ENCODE measurements around the gene DIRAS3. TPM values are rescaled to one million over a fixed set of nuclear protein-coding genes. Genes with fewer than 3 reads are reported as not detected.

Gene DIRAS3
- total RNA-seq, 1 experiment from 2014 or later, result not detected

- ChIA-PET CTCF (no interaction called here), POLR2A (no interaction called here)
- Histone ChIP-seq H3K4me3 (ENCODE audit: low read depth, low read length) (no peak overlapping the region), H3K36me3 (ENCODE audit: control insufficient read depth, insufficient read depth, low read length) (no peaks in the 10 kb centered on the region), H3K4me1 (no peaks in the 10 kb centered on the region), H3K27me3 (replicated peaks; ENCODE audit: control insufficient read depth, insufficient read depth, low read length) (no peaks in the 10 kb centered on the region), H3K9me3 (no peaks in the 10 kb centered on the region)
- Mint-ChIP-seq H3K27ac (ENCODE audit: unreplicated experiment) (no peak overlapping the region), H3K36me3 (ENCODE audit: insufficient read depth, unreplicated experiment) (no peaks in the 10 kb centered on the region), H3K27me3 (ENCODE audit: insufficient read depth, unreplicated experiment) (no peaks in the 10 kb centered on the region), H3K4me3 (ENCODE audit: unreplicated experiment) (no peak overlapping the region), H3K9me3 (ENCODE audit: unreplicated experiment) (peaks cover 9% of the 10 kb centered on the region), H3K4me1 (ENCODE audit: low read depth, unreplicated experiment) (no peaks in the 10 kb centered on the region)
- BruUV-seq (replicated peaks), result no TSS peak
- DNase-seq, result no peak
- no peak for TF ChIP-seq CTCF (IDR thresholded peaks at IDR 0.05; ENCODE audit: insufficient read depth in 1 of 2, low read depth in 1 of 2, low read length in 1 of 2, severe bottlenecking in 1 of 2, unreplicated experiment in 1 of 2)
- intact Hi-C loops (cut with micrococcal nuclease; ENCODE audit: unreplicated experiment), result no loop called here
These were observed 35.3 kb upstream of the DIRAS3 start for GRCh38 chr1:68085752-68086151.

GRCh38 chr1:68083686-68084085 is 33.3 kb upstream of the DIRAS3 start:
- TF ChIP-seq CTCF (IDR thresholded peaks at IDR 0.05; ENCODE audit: insufficient read depth in 1 of 2, low read depth in 1 of 2, low read length in 1 of 2, severe bottlenecking in 1 of 2, unreplicated experiment in 1 of 2), result no peak
- intact Hi-C loops (cut with micrococcal nuclease; ENCODE audit: unreplicated experiment), result no loop called here
- BruUV-seq (replicated peaks), result no TSS peak

GRCh38 chr1:68081775-68082283 is 31.4 kb upstream of the DIRAS3 start:
- H3K9me3 Mint-ChIP-seq (ENCODE audit: unreplicated experiment), result peaks cover 9% of the 10 kb centered on the region
- Histone ChIP-seq H3K9me3 (no peaks in the 10 kb centered on the region), H3K27me3 (replicated peaks; ENCODE audit: control insufficient read depth, insufficient read depth, low read length) (no peaks in the 10 kb centered on the region), H3K4me3 (ENCODE audit: low read depth, low read length) (no peak overlapping the region), H3K36me3 (ENCODE audit: control insufficient read depth, insufficient read depth, low read length) (no peaks in the 10 kb centered on the region), H3K4me1 (no peaks in the 10 kb centered on the region)
- no peak overlapping the region for H3K27ac Mint-ChIP-seq (ENCODE audit: unreplicated experiment)
- ChIA-PET POLR2A (no interaction called here), CTCF (no interaction called here)
- no peaks in the 10 kb centered on the region for H3K36me3 Mint-ChIP-seq (ENCODE audit: insufficient read depth, unreplicated experiment)
- H3K4me1 Mint-ChIP-seq (ENCODE audit: low read depth, unreplicated experiment), result no peaks in the 10 kb centered on the region
- peaks cover 2% of the 10 kb centered on the region for H3K27me3 Mint-ChIP-seq (ENCODE audit: insufficient read depth, unreplicated experiment)
- BruUV-seq (replicated peaks), result no TSS peak
- DNase-seq, result no peak
- no peak for TF ChIP-seq CTCF (IDR thresholded peaks at IDR 0.05; ENCODE audit: insufficient read depth in 1 of 2, low read depth in 1 of 2, low read length in 1 of 2, severe bottlenecking in 1 of 2, unreplicated experiment in 1 of 2)
- H3K4me3 Mint-ChIP-seq (ENCODE audit: unreplicated experiment), result no peak overlapping the region
- intact Hi-C loops (cut with micrococcal nuclease; ENCODE audit: unreplicated experiment), result no loop called here

More at GRCh38 chr1:68083686-68084085, 33.3 kb upstream of the DIRAS3 start:
- no peaks in the 10 kb centered on the region for H3K9me3 ChIP-seq
- no peaks in the 10 kb centered on the region for H3K27me3 Mint-ChIP-seq (ENCODE audit: insufficient read depth, unreplicated experiment)
- no peak overlapping the region for H3K4me3 Mint-ChIP-seq (ENCODE audit: unreplicated experiment)
- ChIA-PET CTCF (no interaction called here), POLR2A (no interaction called here)
- DNase-seq, result no peak
- H3K4me3 ChIP-seq (ENCODE audit: low read depth, low read length), result no peak overlapping the region
- H3K27ac Mint-ChIP-seq (ENCODE audit: unreplicated experiment), result no peak overlapping the region
- no peaks in the 10 kb centered on the region for H3K4me1 Mint-ChIP-seq (ENCODE audit: low read depth, unreplicated experiment)
- H3K36me3 ChIP-seq (ENCODE audit: control insufficient read depth, insufficient read depth, low read length), result no peaks in the 10 kb centered on the region
- no peaks in the 10 kb centered on the region for H3K27me3 ChIP-seq (replicated peaks; ENCODE audit: control insufficient read depth, insufficient read depth, low read length)
- H3K9me3 Mint-ChIP-seq (ENCODE audit: unreplicated experiment), result peaks cover 9% of the 10 kb centered on the region
- no peaks in the 10 kb centered on the region for H3K4me1 ChIP-seq
- no peaks in the 10 kb centered on the region for H3K36me3 Mint-ChIP-seq (ENCODE audit: insufficient read depth, unreplicated experiment)

Measured in Caco-2 (cell line).